Transverse colon (tissue), 4 donors: ENCODE data around the gene NDE1.
A peak's percentile ranks its signal among the peaks of the same experiment; 100 is the strongest.

Experiments
- CTCF ChIP-seq, 5 experiments: fragments of 200-600 bp in 3 of 5; fragments of 450-650 bp in 2 of 5; sonication (generic) in 3 of 5; IDR thresholded peaks; 1 replicate in 2 of 5; 2 replicates in 3 of 5; pipeline ENCODE4 v1.5.1; 2016 to 2017; ENCODE audit warnings: antibody characterized with exemption in 5 of 5, inconsistent platforms in 3 of 5, mild to moderate bottlenecking in 2 of 5, moderate library complexity in 1 of 5
- POLR2A ChIP-seq: fragments of 450-650 bp; IDR thresholded peaks from one replicate; pipeline ENCODE4 v1.6.1; 2016; ENCODE audit warnings: antibody characterized with exemption, mild to moderate bottlenecking, moderate library complexity
- POLR2AphosphoS5 ChIP-seq, 3 donors: sonication (generic); formaldehyde crosslinking; IDR thresholded peaks; one replicate each; pipeline ENCODE4 v1.6.1; 2016; ENCODE audit warnings: antibody characterized with exemption in 3 of 3

GRCh38 chr16:15643048-15643945, 6.7 kb upstream of the NDE1 start, which contains the start of gene MARF1:
- TF ChIP-seq CTCF (IDR thresholded peaks at IDR 0.05) (peak; percentile 41 to 72 (median 47)), POLR2A (peak; percentile 99), POLR2AphosphoS5 (IDR thresholded peaks at IDR 0.05) (peak; percentile 96 to 98 (median 98))
